HepG2 (cell line): ENCODE results near the gene MBLAC1. TPM values are rescaled to one million over a fixed set of nuclear protein-coding genes. Genes with fewer than 3 reads are reported as not detected.

Experiments used
- ARNT2 ChIP-seq: sonication (generic); formaldehyde crosslinking; IDR thresholded peaks from 2 replicates; pipeline ENCODE4 v1.8.0; 2022; ENCODE audit warnings: mild to moderate bottlenecking, low read depth, missing genetic modification reagents, moderate library complexity
- ELF3 ChIP-seq: IDR thresholded peaks from 2 replicates; pipeline ENCODE4 v1.6.1; 2016; ENCODE audit warnings: missing genetic modification reagents, missing compliant biosample characterization
- FOXO1 ChIP-seq: sonication (generic); formaldehyde crosslinking; IDR thresholded peaks from 2 replicates; pipeline ENCODE4 v1.4.0; 2020; ENCODE audit warnings: missing genetic modification reagents
- HMGXB4 ChIP-seq, 2 experiments: sonication (generic) in 1 of 2; formaldehyde crosslinking in 1 of 2; IDR thresholded peaks; 2 replicates each; pipeline versions ENCODE4 v1.4.0 to v1.6.1; 2018 to 2020; ENCODE audit warnings: missing genetic modification reagents in 2 of 2, borderline replicate concordance in 1 of 2, low read depth in 1 of 2, mild to moderate bottlenecking in 1 of 2, missing biosample characterization in 1 of 2
- KDM3A ChIP-seq: IDR thresholded peaks from 2 replicates; pipeline ENCODE4 v1.6.1; 2018; ENCODE audit warnings: low read depth, missing compliant biosample characterization
- MED8 ChIP-seq: sonication (generic); formaldehyde crosslinking; IDR thresholded peaks from 2 replicates; pipeline ENCODE4 v1.8.1; 2023; ENCODE audit warnings: mild to moderate bottlenecking, missing genetic modification reagents; ENCODE audit not compliant: insufficient replicate concordance
- PAXIP1 ChIP-seq: sonication (generic); formaldehyde crosslinking; conservative IDR thresholded peaks from 2 replicates; pipeline ENCODE4 v1.4.0; 2020; ENCODE audit warnings: mild to moderate bottlenecking, missing genetic modification reagents, moderate library complexity
- SPEN ChIP-seq: sonication (generic); formaldehyde crosslinking; IDR thresholded peaks from 2 replicates; pipeline ENCODE4 v1.5.1; 2020; ENCODE audit warnings: low read depth, mild to moderate bottlenecking, missing genetic modification reagents
- TARDBP ChIP-seq: sonication (generic); formaldehyde crosslinking; IDR thresholded peaks from 2 replicates; pipeline ENCODE4 v1.8.0; 2022; ENCODE audit warnings: mild to moderate bottlenecking, missing genetic modification reagents
- ZFP36 ChIP-seq: fragments of 150-350 bp; IDR thresholded peaks from 2 replicates; pipeline ENCODE4 v1.6.1; 2018; ENCODE audit warnings: borderline replicate concordance, low read length, low read depth; ENCODE audit not compliant: partially characterized antibody
- ZNF281 ChIP-seq: sonication (generic); formaldehyde crosslinking; IDR thresholded peaks from 2 replicates; pipeline ENCODE4 v1.4.0; 2020; ENCODE audit warnings: missing genetic modification reagents, borderline replicate concordance
- ZNF543 ChIP-seq: sonication (generic); formaldehyde crosslinking; IDR thresholded peaks from 2 replicates; pipeline ENCODE4 v1.4.0; 2020; ENCODE audit warnings: mild to moderate bottlenecking, missing genetic modification reagents
- ZSCAN31 ChIP-seq: sonication (generic); formaldehyde crosslinking; IDR thresholded peaks from 2 replicates; pipeline ENCODE4 v1.5.0; 2020; ENCODE audit warnings: low read depth, mild to moderate bottlenecking, missing genetic modification reagents
- ZSCAN5A ChIP-seq: sonication (generic); formaldehyde crosslinking; IDR thresholded peaks from 2 replicates; pipeline ENCODE4 v1.8.0; 2022; ENCODE audit warnings: mild to moderate bottlenecking, missing genetic modification reagents, borderline replicate concordance
- polyA plus RNA-seq, 8 experiments: library from polyadenylated mRNA; depleted of rRNA in 3 of 8; stranded (reverse) in 7 of 8; unstranded in 1 of 8; fragments of >200 nt; fragmentation: Illumina TruSeq in 4 of 8; extraction: Trizol in 4 of 8; gene quantifications; 2 replicates each; pipeline versions ENCODE4 v1.2.1 to v1.2.3, GENCODE V29; 2011 to 2016; ENCODE audit warnings: low read depth in 4 of 8, missing spikeins in 1 of 8, mixed read lengths in 1 of 8; ENCODE audit not compliant: insufficient read depth in 1 of 8
- total RNA-seq, 5 experiments: library from RNA; depleted of rRNA; stranded (reverse); fragments of >200 nt; fragmentation: Illumina TruSeq; extraction: Trizol; gene quantifications; 2 replicates each; pipeline ENCODE4 v1.2.3, GENCODE V29; 2016; ENCODE audit warnings: low read depth in 1 of 5

Gene MBLAC1
- total and polyA plus RNA-seq, 2 of the 13 experiments (the other 11 are each of a cell fraction or from before 2014, with no cell fraction given) = 0.79 to 2.1 TPM

GRCh38 chr7:100158229-100159098 is 31.7 kb downstream of the MBLAC1 start, which contains the start of gene TRAPPC14 (continued):
- TF ChIP-seq ARNT2 (CRISPR knock-in tag) (0 out of 2 replicates have a peak, but pooled peaks have one; percentile 44), ZSCAN31 (CRISPR knock-in tag) (peak; percentile 35), HMGXB4 (CRISPR knock-in tag; IDR thresholded peaks at IDR 0.05; ENCODE audit: borderline replicate concordance in 1 of 2, low read depth in 1 of 2) (peak; percentile 61 to 68; a peak in 3 of 4 replicates), KDM3A (CRISPR knock-in tag) (peak; percentile 41; the same call in 1 of the 2 replicates), SPEN (CRISPR knock-in tag) (peak; percentile 39; the same call in 1 of the 2 replicates), FOXO1 (CRISPR knock-in tag) (0 out of 2 replicates have a peak, but pooled peaks have one; percentile 63), PAXIP1 (CRISPR knock-in tag) (peak; percentile 45), ZNF543 (CRISPR knock-in tag) (peak; percentile 53; the same call in 1 of the 2 replicates), ELF3 (peak; percentile 45), TARDBP (0 out of 2 replicates have a peak, but pooled peaks have one; percentile 16), MED8 (CRISPR knock-in tag) (no peak), ZNF281 (peak; percentile 59; the same call in 1 of the 2 replicates), ZSCAN5A (no peak), ZFP36 (no peak)
